Subcutaneous adipose tissue (tissue), 4 donors: ENCODE measurements around the gene RASGRF1. TPM values are rescaled to one million over a fixed set of nuclear protein-coding genes. Genes with fewer than 3 reads are reported as not detected.

Experiments
- total RNA-seq, 4 donors: library from RNA; depleted of rRNA; stranded (reverse); fragments of >200 nt; gene quantifications; one replicate each; pipeline ENCODE4 v1.1.0, GENCODE V29; 2016
- TF ChIP-seq, protein P1 (sequence below): fragments of 450-650 bp; IDR thresholded peaks from one replicate; pipeline ENCODE4 v1.5.1; 2016; ENCODE audit warnings: low read depth, mild to moderate bottlenecking, control low read depth, antibody characterized with exemption, moderate library complexity

RASGRF1 gene
- total RNA-seq, 4 donors from 2014 or later = under 0.01 to 1.7 (median 0.22) TPM; not detected in 1

DNA sequence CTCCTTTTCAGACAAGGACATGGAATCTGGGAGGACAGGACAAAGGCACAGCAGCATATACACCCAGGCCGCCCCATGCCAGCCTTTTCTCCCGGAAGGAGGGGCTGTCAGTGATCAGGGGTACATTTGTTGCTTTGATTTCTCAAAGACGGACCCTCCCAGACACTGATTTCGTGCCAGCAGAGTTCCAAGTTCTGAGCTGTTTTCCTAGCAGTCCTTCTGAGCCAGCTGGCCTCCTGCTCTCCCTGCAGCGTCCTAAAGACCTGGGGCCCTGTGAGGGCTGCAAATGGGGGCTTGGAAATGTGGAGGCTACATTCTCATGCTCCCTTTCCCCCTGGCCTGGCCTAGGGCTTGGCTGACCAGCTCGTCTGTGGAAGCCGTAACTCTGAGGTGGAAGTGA is 168.1 kb downstream of the RASGRF1 start:
- TF ChIP-seq, protein P1, sequence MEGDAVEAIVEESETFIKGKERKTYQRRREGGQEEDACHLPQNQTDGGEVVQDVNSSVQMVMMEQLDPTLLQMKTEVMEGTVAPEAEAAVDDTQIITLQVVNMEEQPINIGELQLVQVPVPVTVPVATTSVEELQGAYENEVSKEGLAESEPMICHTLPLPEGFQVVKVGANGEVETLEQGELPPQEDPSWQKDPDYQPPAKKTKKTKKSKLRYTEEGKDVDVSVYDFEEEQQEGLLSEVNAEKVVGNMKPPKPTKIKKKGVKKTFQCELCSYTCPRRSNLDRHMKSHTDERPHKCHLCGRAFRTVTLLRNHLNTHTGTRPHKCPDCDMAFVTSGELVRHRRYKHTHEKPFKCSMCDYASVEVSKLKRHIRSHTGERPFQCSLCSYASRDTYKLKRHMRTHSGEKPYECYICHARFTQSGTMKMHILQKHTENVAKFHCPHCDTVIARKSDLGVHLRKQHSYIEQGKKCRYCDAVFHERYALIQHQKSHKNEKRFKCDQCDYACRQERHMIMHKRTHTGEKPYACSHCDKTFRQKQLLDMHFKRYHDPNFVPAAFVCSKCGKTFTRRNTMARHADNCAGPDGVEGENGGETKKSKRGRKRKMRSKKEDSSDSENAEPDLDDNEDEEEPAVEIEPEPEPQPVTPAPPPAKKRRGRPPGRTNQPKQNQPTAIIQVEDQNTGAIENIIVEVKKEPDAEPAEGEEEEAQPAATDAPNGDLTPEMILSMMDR = no peak

- TF ChIP-seq, protein P1 = no peak
These were observed 168.6 kb downstream of the RASGRF1 start for GRCh38 chr15:78921940-78922339.

DNA sequence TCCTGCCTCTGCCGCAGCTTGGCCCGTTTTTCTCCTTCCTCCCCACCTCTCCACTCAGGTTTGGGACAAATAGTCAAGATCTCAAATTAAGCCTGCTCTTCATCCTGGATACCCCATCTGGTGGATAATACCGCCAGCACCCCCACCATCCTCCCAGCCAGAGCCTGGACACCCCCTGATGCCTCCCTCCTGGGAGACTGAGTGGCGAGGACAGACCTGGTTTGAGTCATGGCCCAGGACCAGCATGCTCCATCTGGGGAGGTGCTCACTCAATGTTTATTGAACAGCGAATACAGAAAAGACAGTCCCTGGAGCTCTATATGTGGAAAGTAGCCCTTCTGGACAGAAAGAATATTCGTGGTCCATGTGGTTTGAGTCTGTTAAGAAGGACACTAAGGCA is 169.1 kb downstream of the RASGRF1 start:
- TF ChIP-seq, protein P1 = no peak

- TF ChIP-seq, protein P1 = no peak
These were observed 172.7 kb downstream of the RASGRF1 start for GRCh38 chr15:78917888-78918287.

- TF ChIP-seq, protein P1 = no peak
These were observed 174.5 kb downstream of the RASGRF1 start for GRCh38 chr15:78916088-78916487.

- TF ChIP-seq, protein P1 = no peak
These were observed 175.1 kb downstream of the RASGRF1 start for GRCh38 chr15:78915341-78916087.

- TF ChIP-seq, protein P1 = no peak
These were observed 176.4 kb downstream of the RASGRF1 start for GRCh38 chr15:78914027-78914764.
